ENCODE data around the gene DZIP1.
A peak's percentile ranks its signal among the peaks of the same experiment; 100 is the strongest.
"Not testable (repeated sequence)": the region's sequence is repeated elsewhere in the genome, so short reads cannot be mapped to it uniquely, and the experiment has no call there.

DZIP1 gene

DNA sequence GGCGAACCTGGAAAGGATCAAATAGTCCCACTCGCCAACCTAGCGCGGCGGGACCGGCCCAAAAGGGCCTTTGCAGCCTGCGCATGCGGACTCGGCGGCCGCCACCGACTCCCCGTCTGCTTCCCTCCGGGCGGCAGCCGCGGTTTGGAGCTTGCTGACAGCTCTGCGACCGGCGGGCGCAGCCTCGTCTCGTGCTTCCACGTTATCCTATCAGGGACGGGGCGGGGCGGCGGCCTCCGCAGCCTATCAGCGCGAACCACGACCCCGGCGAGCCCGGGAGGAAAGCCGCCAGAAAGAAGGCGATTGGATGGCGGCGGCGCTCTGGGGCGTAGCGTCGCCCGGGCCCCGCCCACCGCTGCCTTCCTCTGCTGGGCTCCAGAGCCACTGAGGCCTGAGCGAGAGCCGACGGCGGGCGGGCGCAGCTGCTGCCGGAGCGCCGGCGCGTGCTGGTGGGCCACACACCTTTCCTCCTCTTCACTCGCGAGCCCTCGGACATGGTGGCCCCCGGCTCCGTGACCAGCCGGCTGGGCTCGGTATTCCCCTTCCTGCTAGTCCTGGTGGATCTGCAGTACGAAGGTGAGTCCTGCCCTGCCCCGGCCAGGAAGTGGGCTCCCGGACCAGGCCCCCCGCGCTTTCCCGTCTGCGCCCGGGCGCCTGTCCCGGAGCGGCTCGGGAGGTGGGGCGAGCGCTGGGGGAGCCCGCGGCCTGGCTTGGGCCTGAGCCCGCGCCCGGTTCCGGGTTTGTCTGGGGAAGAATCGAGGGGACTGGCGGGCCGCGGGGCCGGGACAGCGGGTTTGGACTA is 32.5 kb upstream of the DZIP1 start, which contains the start of gene DNAJC3:
Gene DNAJC3, plus strand, starts transcription at position 378 of the 802 bp plus-strand sequence. Its CDS starts 117 bp downstream, at position 495.
- TF ChIP-seq ZFX (IDR thresholded peaks at IDR 0.05; ENCODE audit: borderline replicate concordance) = no peak
- TF ChIP-seq, protein P1, sequence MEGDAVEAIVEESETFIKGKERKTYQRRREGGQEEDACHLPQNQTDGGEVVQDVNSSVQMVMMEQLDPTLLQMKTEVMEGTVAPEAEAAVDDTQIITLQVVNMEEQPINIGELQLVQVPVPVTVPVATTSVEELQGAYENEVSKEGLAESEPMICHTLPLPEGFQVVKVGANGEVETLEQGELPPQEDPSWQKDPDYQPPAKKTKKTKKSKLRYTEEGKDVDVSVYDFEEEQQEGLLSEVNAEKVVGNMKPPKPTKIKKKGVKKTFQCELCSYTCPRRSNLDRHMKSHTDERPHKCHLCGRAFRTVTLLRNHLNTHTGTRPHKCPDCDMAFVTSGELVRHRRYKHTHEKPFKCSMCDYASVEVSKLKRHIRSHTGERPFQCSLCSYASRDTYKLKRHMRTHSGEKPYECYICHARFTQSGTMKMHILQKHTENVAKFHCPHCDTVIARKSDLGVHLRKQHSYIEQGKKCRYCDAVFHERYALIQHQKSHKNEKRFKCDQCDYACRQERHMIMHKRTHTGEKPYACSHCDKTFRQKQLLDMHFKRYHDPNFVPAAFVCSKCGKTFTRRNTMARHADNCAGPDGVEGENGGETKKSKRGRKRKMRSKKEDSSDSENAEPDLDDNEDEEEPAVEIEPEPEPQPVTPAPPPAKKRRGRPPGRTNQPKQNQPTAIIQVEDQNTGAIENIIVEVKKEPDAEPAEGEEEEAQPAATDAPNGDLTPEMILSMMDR (IDR thresholded peaks at IDR 0.05) = no peak
- peak within 1 kb of the TSS; percentile 83 for H3K27ac ChIP-seq

DNA sequence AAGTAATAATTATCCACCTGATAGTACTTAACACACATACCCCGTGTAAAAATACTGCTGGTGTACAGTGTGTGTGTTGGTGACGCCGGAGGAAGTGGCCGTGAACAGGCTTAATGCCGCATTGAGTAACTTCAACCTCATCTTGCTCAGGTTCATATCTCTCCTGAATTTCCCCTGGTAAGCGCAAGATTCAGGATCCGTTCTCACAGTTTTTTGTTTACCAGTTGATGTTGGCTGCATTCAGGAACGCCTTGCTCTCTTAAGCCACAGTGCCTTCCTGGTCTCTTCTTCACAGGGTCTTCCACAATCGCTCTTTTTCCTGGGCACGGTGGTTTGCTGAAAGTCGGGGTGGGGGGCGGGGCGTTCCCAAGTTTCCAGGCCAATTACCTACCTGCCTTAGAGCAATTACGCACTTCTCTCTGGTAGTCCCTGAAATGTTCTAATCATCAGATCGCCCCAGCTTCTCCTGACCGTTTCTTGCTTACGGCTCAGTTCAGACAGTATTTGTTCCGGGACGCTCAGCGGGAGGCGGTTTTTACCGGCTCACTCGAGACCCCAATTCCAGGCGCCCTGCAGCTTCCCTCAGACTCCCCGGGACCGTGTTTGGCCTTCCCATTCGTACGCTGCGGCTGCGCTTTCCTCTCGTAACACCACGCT is 31.7 kb upstream of the DZIP1 start:
- no peak for TF ChIP-seq ZFX (IDR thresholded peaks at IDR 0.05; ENCODE audit: borderline replicate concordance)
- TF ChIP-seq, protein P1 (IDR thresholded peaks at IDR 0.05) = no peak
- H3K27ac ChIP-seq = peak overlapping the region; percentile 83

DNA sequence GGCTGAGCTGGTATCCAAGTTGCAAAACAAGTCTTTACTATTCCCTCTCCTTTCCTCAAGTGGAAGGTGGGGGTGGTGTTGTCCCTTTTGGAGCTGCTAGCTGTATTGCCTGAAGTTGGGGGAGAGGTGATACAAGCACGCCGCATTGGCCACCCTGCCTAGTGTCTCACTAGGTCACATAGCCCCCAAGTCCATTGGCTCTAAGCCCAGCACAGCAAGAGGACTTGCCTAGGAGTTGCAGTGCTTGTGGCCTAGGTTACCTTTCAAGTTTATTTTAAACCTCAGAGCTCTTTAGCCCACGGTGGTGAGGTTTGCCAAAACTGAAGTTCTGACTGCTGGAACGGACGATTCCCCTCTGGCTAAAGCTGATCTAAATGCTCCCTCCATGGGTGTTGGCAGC is 27.1 kb upstream of the DZIP1 start:
- no peak for TF ChIP-seq ZFX (IDR thresholded peaks at IDR 0.05; ENCODE audit: borderline replicate concordance)
- TF ChIP-seq, protein P1 (IDR thresholded peaks at IDR 0.05) = no peak
- no peak overlapping the region for H3K27ac ChIP-seq

GRCh38 chr13:95667235-95667634 is 22.7 kb upstream of the DZIP1 start:
- H3K27ac ChIP-seq = not testable (repeated sequence)

GRCh38 chr13:95660981-95661581 is 16.6 kb upstream of the DZIP1 start:
- TF ChIP-seq ZFX (IDR thresholded peaks at IDR 0.05; ENCODE audit: borderline replicate concordance) = no peak
- TF ChIP-seq, protein P1 (IDR thresholded peaks at IDR 0.05) = peak; percentile 86
- H3K27ac ChIP-seq = no peak overlapping the region

- no peak for TF ChIP-seq ZFX (IDR thresholded peaks at IDR 0.05; ENCODE audit: borderline replicate concordance)
- TF ChIP-seq, protein P1 (IDR thresholded peaks at IDR 0.05) = no peak
- no peak overlapping the region for H3K27ac ChIP-seq
These were observed 15.0 kb upstream of the DZIP1 start for GRCh38 chr13:95659500-95659899.

- H3K27ac ChIP-seq = no peak overlapping the region
- TF ChIP-seq, protein P1 (IDR thresholded peaks at IDR 0.05) = no peak
- no peak for TF ChIP-seq ZFX (IDR thresholded peaks at IDR 0.05; ENCODE audit: borderline replicate concordance)
These were observed 12.0 kb upstream of the DZIP1 start for GRCh38 chr13:95656386-95657015.
